OCI-LY1 (cell line): ENCODE data around the gene SH3D21.
A peak's percentile ranks its signal among the peaks of the same experiment; 100 is the strongest.

ENCODE experiments used
- H2AFZ ChIP-seq: fragments of 200-600 bp; sonication (generic), shearing (Covaris generic); 2 replicates; pipeline ENCODE4 v1.6.0; 2014; ENCODE audit warnings: antibody characterized with exemption, mild to moderate bottlenecking, low read length
- H3F3A ChIP-seq: fragments of 200-600 bp; sonication (generic), shearing (Covaris generic); 2 replicates; pipeline ENCODE4 v1.6.0; 2014; ENCODE audit warnings: mild to moderate bottlenecking, antibody characterized with exemption, low read length, moderate library complexity; ENCODE audit not compliant: insufficient read depth
- H3K27ac ChIP-seq: fragments of 200-600 bp; sonication (generic); 2 replicates; pipeline ENCODE4 v1.5.1; 2014; ENCODE audit warnings: low read length, mixed run types, mild to moderate bottlenecking, low read depth; ENCODE audit not compliant: poor library complexity, severe bottlenecking
- H3K27me3 ChIP-seq: fragments of 200-600 bp; sonication (generic); 2 replicates; pipeline ENCODE4 v1.6.0; 2014; ENCODE audit warnings: antibody characterized with exemption, mild to moderate bottlenecking, low read length, moderate library complexity; ENCODE audit not compliant: insufficient read depth
- H3K36me3 ChIP-seq: fragments of 200-600 bp; sonication (generic); 2 replicates; pipeline ENCODE4 v1.6.1; 2014; ENCODE audit warnings: mild to moderate bottlenecking, antibody characterized with exemption, low read length, moderate library complexity, mixed read lengths; ENCODE audit not compliant: insufficient read depth
- H3K4me1 ChIP-seq: fragments of 200-600 bp; sonication (generic); 2 replicates; pipeline ENCODE4 v1.5.1; 2014; ENCODE audit warnings: mild to moderate bottlenecking, low read length, moderate library complexity; ENCODE audit not compliant: insufficient read depth, severe bottlenecking
- H3K4me2 ChIP-seq: fragments of 200-600 bp; sonication (generic), shearing (Covaris generic); 2 replicates; pipeline ENCODE4 v1.6.1; 2014; ENCODE audit warnings: low read length
- H3K4me3 ChIP-seq: fragments of 200-600 bp; sonication (generic); 2 replicates; pipeline ENCODE4 v1.5.1; 2014; ENCODE audit warnings: low read length, low read depth, mild to moderate bottlenecking, mixed read lengths; ENCODE audit not compliant: poor library complexity, severe bottlenecking
- H3K79me2 ChIP-seq: fragments of 200-600 bp; shearing (Covaris generic); 2 replicates; pipeline ENCODE4 v1.6.1; 2016; ENCODE audit warnings: mixed run types, low read length, mixed read lengths; ENCODE audit not compliant: insufficient read depth
- H3K9ac ChIP-seq: fragments of 200-600 bp; sonication (generic), shearing (Covaris generic); 2 replicates; pipeline ENCODE4 v1.6.1; 2014; ENCODE audit warnings: mild to moderate bottlenecking, low read length, mixed read lengths
- H3K9me2 ChIP-seq: fragments of 200-600 bp; sonication (generic), shearing (Covaris generic); 2 replicates; pipeline ENCODE4 v1.6.1; 2014; ENCODE audit warnings: low read depth, mild to moderate bottlenecking, low read length, mixed read lengths
- H3K9me3 ChIP-seq: fragments of 200-600 bp; shearing (Covaris generic); 2 replicates; pipeline ENCODE4 v1.6.1; 2014; ENCODE audit warnings: low read length, mixed read lengths
- H4K20me1 ChIP-seq: fragments of 200-600 bp; sonication (generic), shearing (Covaris generic); 2 replicates; pipeline ENCODE4 v1.6.0; 2016; ENCODE audit warnings: mild to moderate bottlenecking, low read length; ENCODE audit not compliant: insufficient read depth
- CTCF ChIP-seq: fragments of 200-600 bp; sonication (generic), shearing (Covaris generic); IDR thresholded peaks from 2 replicates; pipeline ENCODE4 v1.5.1; 2017; ENCODE audit warnings: mild to moderate bottlenecking, antibody characterized with exemption, low read length, moderate library complexity, mixed read lengths
- EZH2 ChIP-seq: fragments of 200-600 bp; sonication (generic), shearing (Covaris generic); IDR thresholded peaks from 2 replicates; pipeline ENCODE4 v1.8.0; 2017; ENCODE audit warnings: borderline replicate concordance, mixed run types, mild to moderate bottlenecking, antibody characterized with exemption, low read length, moderate library complexity, mixed read lengths

SH3D21 gene

GRCh38 chr1:36320767-36321118 lies 14.6 kb downstream of the SH3D21 start:
- H3K9me3 ChIP-seq, result no peaks in the 10 kb centered on the region
- no peak overlapping the region; the same call in 1 of the 2 replicates for H3K9ac ChIP-seq
- TF ChIP-seq CTCF (no peak), EZH2 (no peak)
- no peaks in the 10 kb centered on the region for H3K79me2 ChIP-seq
- no peak overlapping the region for H3K27ac ChIP-seq
- peak overlapping the region; percentile 45 for H3K4me3 ChIP-seq
- H3K27me3 ChIP-seq, result no peaks in the 10 kb centered on the region; the same call in 1 of the 2 replicates
- no peak overlapping the region for H2AFZ ChIP-seq
- no peaks in the 10 kb centered on the region for H4K20me1 ChIP-seq
- peaks cover 35% of the 10 kb centered on the region for H3K4me1 ChIP-seq
- peaks cover 10% of the 10 kb centered on the region; the same call in 1 of the 2 replicates for H3K36me3 ChIP-seq
- no peaks in the 10 kb centered on the region for H3F3A ChIP-seq
- H3K4me2 ChIP-seq, result peak overlapping the region; percentile 56; the same call in 1 of the 2 replicates
- no peaks in the 10 kb centered on the region for H3K9me2 ChIP-seq

- Histone ChIP-seq H3K4me2 (peak overlapping the region; percentile 56), H3K79me2 (no peaks in the 10 kb centered on the region), H4K20me1 (no peaks in the 10 kb centered on the region), H3K27ac (no peak overlapping the region), H3K4me1 (peaks cover 35% of the 10 kb centered on the region), H3F3A (no peaks in the 10 kb centered on the region), H3K27me3 (no peaks in the 10 kb centered on the region; the same call in 1 of the 2 replicates), H3K9ac (no peak overlapping the region; the same call in 1 of the 2 replicates), H3K4me3 (peak overlapping the region; percentile 45), H3K36me3 (0 out of 2 replicates have a peak, but pooled peaks cover 7% of the 10 kb centered on the region), H3K9me2 (no peaks in the 10 kb centered on the region), H2AFZ (no peak overlapping the region), H3K9me3 (no peaks in the 10 kb centered on the region)
- TF ChIP-seq CTCF (no peak), EZH2 (no peak)
These were observed 15.2 kb downstream of the SH3D21 start for GRCh38 chr1:36321119-36321951.

GRCh38 chr1:36322041-36322785 lies 16.0 kb downstream of the SH3D21 start:
- TF ChIP-seq CTCF, result no peak
- TF ChIP-seq EZH2, result no peak
- peak overlapping the region; percentile 61; the same call in 1 of the 2 replicates for H3K4me2 ChIP-seq
- no peak overlapping the region for H3K27ac ChIP-seq
- H3F3A ChIP-seq, result no peaks in the 10 kb centered on the region
- H4K20me1 ChIP-seq, result no peaks in the 10 kb centered on the region
- H3K9ac ChIP-seq, result no peak overlapping the region; the same call in 1 of the 2 replicates
- H3K27me3 ChIP-seq, result no peaks in the 10 kb centered on the region; the same call in 1 of the 2 replicates
- peak overlapping the region; percentile 51 for H3K4me3 ChIP-seq
- H3K4me1 ChIP-seq, result peaks cover 35% of the 10 kb centered on the region
- H3K9me2 ChIP-seq, result no peaks in the 10 kb centered on the region
- H2AFZ ChIP-seq, result no peak overlapping the region
- no peaks in the 10 kb centered on the region for H3K79me2 ChIP-seq
- no peaks in the 10 kb centered on the region for H3K9me3 ChIP-seq
- H3K36me3 ChIP-seq, result 0 out of 2 replicates have a peak, but pooled peaks cover 7% of the 10 kb centered on the region
